GM06990 (cell line): ENCODE measurements around the gene LDB3.

ENCODE experiments used
- DNase-seq: peaks from one replicate; pipeline ENCODE4 v3.0.0-alpha.2; 2011; ENCODE audit not compliant: insufficient read length; ENCODE audit errors: extremely low read depth
- H3K27me3 ChIP-seq: replicated peaks from 2 replicates; pipeline ENCODE4 v1.6.0; 2011; ENCODE audit warnings: low read length; ENCODE audit not compliant: control insufficient read depth, insufficient read depth
- H3K36me3 ChIP-seq: 2 replicates; pipeline ENCODE4 v1.5.1; 2011; ENCODE audit warnings: low read length; ENCODE audit not compliant: control insufficient read depth, insufficient read depth
- H3K4me3 ChIP-seq: replicated peaks from 2 replicates; pipeline ENCODE4 v1.5.1; 2011; ENCODE audit warnings: low read depth, mild to moderate bottlenecking, control low read depth, low read length
- CTCF ChIP-seq: IDR thresholded peaks from 2 replicates; pipeline ENCODE4 v1.5.1; 2011; ENCODE audit warnings: low read length, control low read depth, mild to moderate bottlenecking, inconsistent platforms; ENCODE audit not compliant: insufficient read depth, poor library complexity, severe bottlenecking

LDB3 gene

GRCh38 chr10:86667421-86668181, 710 bp upstream of the LDB3 start:
- Histone ChIP-seq H3K27me3 (peaks cover 1% of the 10 kb centered on the region; the same call in 1 of the 2 replicates), H3K36me3 (no peaks in the 10 kb centered on the region), H3K4me3 (no peak overlapping the region)
- no peak for TF ChIP-seq CTCF
- no peak for DNase-seq

- Histone ChIP-seq H3K27me3 (peaks cover 1% of the 10 kb centered on the region; the same call in 1 of the 2 replicates), H3K36me3 (no peaks in the 10 kb centered on the region), H3K4me3 (no peak overlapping the region)
- TF ChIP-seq CTCF = no peak
- DNase-seq = no peak
Observed at GRCh38 chr10:86670290-86670811, 2.0 kb downstream of the LDB3 start.

- H3K4me3 ChIP-seq = no peak overlapping the region
- peaks cover 1% of the 10 kb centered on the region; the same call in 1 of the 2 replicates for H3K27me3 ChIP-seq
- no peak for DNase-seq
- no peak for TF ChIP-seq CTCF
- no peaks in the 10 kb centered on the region for H3K36me3 ChIP-seq
Observed at GRCh38 chr10:86670876-86671275, 2.6 kb downstream of the LDB3 start.

- Histone ChIP-seq H3K36me3 (no peaks in the 10 kb centered on the region), H3K4me3 (no peak overlapping the region), H3K27me3 (peaks cover 1% of the 10 kb centered on the region; the same call in 1 of the 2 replicates)
- TF ChIP-seq CTCF = no peak
- no peak for DNase-seq
Observed at GRCh38 chr10:86671419-86671818, 3.1 kb downstream of the LDB3 start.

- no peak for TF ChIP-seq CTCF
- Histone ChIP-seq H3K36me3 (no peaks in the 10 kb centered on the region), H3K27me3 (peaks cover 1% of the 10 kb centered on the region; the same call in 1 of the 2 replicates), H3K4me3 (no peak overlapping the region)
- no peak for DNase-seq
Observed at GRCh38 chr10:86671985-86672710, 3.8 kb downstream of the LDB3 start.
